ENCODE results near the gene TXNRD3. TPM values are rescaled to one million over a fixed set of nuclear protein-coding genes. Genes with fewer than 3 reads are reported as not detected.
A peak's percentile ranks its signal among the peaks of the same experiment; 100 is the strongest.
"Not testable (repeated sequence)": the region's sequence is repeated elsewhere in the genome, so short reads cannot be mapped to it uniquely, and the experiment has no call there.

TXNRD3 gene
- total RNA-seq, 1 experiment from 2014 or later = 11.6 TPM

DNA sequence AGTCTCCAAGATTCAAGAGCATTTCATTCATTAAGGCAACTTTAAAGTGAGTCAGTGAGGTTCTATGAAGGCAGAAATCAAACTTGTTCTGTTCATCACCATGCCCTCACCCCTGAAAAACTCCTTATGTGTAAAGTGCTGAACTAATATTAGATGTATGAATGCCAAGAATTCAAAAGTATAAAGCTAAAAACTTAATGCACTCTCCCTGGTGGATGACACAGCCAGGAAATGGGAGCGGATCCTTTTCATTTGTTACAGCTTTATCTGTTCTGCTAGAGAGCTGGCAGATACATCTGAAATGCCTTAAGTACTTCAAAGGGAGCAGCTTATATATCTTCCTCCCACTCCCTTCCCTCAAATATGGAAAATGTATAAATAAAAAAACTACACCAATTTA is 8.2 kb downstream of the TXNRD3 start:
- DNase-seq (ENCODE audit: low spot score) = no peak

GRCh38 chr3:126644615-126645014 is 10.3 kb downstream of the TXNRD3 start:
- no peak for DNase-seq (ENCODE audit: low spot score)

- DNase-seq (ENCODE audit: low spot score) = no peak
These were observed 16.1 kb downstream of the TXNRD3 start for GRCh38 chr3:126638790-126639189.

- no peak for DNase-seq (ENCODE audit: low spot score)
These were observed 18.5 kb downstream of the TXNRD3 start for GRCh38 chr3:126636436-126636835.

- no peak for DNase-seq (ENCODE audit: low spot score)
These were observed 20.1 kb downstream of the TXNRD3 start for GRCh38 chr3:126634803-126635202.

- DNase-seq (ENCODE audit: low spot score) = no peak
These were observed 24.9 kb downstream of the TXNRD3 start for GRCh38 chr3:126630020-126630419.

GRCh38 chr3:126625735-126626134 is 29.2 kb downstream of the TXNRD3 start:
- DNase-seq (ENCODE audit: low spot score) = not testable (repeated sequence)

GRCh38 chr3:126622694-126623093 is 32.2 kb downstream of the TXNRD3 start:
- DNase-seq (ENCODE audit: low spot score) = no peak

DNA sequence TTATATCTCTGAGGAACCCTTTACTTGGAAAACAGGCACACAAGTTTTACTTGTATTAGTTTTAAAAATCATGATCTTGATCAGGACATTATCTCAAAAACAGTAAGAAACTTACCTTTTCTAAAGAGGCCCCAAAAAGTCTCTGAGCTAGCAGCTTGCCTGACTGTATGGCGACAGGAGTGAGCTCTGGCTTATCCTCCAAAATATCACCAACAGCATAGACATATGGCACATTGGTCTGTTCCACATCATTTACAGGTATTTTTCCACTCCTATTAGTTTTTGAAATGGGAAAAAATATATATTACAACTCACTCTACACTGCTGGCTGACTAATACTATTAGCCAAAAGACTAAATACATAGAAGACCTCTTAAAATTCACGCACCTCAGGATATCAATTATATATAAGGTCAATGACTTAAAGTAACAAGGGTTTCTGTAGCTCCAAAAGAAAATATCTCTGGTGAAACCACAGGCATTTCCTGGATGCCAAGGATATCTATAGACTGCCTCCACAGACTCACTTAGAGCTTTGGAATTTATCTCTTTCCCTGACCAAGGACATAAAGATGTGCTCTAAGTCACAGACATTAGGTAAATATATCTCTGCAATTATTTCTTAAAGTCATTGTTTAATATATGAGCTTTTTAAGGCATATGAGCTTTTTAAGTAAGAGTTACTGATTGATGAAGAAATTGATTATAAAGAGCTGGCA is 33.1 kb downstream of the TXNRD3 start:
- DNase-seq (ENCODE audit: low spot score) = no peak

DNA sequence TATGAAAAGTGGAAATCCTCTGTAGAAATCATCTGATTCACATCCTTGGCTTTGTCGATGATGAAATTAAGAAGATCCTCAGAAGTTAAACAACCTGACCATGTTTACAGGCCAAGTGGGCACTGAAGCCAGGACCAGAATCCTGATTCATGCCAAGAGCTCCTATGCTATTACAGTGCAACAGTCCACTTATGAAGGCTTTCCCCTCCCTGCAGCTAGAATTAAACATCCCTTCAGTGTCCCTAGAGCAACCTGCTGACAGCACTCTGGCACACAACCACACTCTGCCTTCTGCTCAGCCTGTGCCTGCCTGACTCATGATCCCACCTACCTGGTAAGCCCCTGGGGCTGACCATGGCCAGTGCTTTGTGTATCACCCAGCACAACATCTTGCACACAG is 33.8 kb downstream of the TXNRD3 start:
- peak; percentile 38 for DNase-seq (ENCODE audit: low spot score)

GRCh38 chr3:126620738-126621137 is 34.2 kb downstream of the TXNRD3 start:
- no peak for DNase-seq (ENCODE audit: low spot score)

DNA sequence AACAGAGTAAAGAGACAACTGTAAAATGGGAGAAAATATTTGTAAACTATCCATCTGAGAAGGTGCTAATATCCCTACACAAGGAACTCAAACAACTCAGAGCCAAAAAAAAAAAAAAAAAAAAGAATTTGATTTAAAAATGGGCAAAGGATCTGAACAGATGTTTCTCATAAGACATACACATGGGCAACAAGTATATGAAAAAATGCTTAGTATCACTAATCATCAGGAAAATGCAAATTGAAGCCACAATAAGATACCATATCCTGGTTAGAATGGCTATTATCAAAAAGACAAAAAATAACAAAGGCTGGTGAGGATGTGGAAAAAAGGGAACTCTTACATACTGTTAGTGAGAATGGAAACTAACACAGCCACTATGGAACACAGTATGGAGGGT is 36.2 kb downstream of the TXNRD3 start:
- no peak for DNase-seq (ENCODE audit: low spot score)

- DNase-seq (ENCODE audit: low spot score) = no peak
These were observed 36.9 kb downstream of the TXNRD3 start for GRCh38 chr3:126618021-126618420.

- DNase-seq (ENCODE audit: low spot score) = no peak
These were observed 37.4 kb downstream of the TXNRD3 start for GRCh38 chr3:126617571-126617970.

GRCh38 chr3:126616931-126617330 is 38.0 kb downstream of the TXNRD3 start:
- DNase-seq (ENCODE audit: low spot score) = no peak

DNA sequence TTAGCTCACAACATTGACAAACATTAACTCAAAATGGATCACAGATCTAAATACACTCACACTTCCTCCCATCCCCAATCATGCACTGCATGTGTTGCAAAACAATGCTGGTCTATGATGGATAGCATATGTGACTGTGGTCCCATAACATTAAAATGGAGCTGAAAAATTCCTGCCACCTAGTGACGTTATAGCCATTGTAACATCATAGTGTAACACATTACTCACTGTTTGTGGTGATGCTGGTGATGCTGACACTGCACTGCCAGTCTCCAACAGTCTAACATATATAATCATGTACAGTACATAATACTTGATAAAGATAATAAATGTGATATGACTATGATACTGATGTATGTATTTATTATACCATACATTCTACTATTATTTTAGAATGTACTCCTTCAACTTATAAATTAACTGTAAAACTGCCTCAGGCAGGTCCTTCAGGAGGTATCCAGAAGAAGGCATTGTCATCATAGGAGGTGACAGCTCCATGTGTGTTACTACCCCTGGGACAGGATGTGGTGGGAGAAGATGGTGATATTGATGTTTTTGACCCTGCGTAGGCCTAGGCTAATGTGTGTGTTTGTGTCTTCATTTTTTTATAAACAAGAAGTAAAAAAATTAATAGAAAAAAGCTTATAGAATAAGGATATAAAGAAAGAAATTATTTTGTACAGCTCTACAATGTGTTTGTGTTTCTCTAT is 41.3 kb downstream of the TXNRD3 start:
- no peak for DNase-seq (ENCODE audit: low spot score)

- no peak for DNase-seq (ENCODE audit: low spot score)
These were observed 42.3 kb downstream of the TXNRD3 start for GRCh38 chr3:126612479-126613205.

- DNase-seq (ENCODE audit: low spot score) = no peak
These were observed 45.0 kb downstream of the TXNRD3 start for GRCh38 chr3:126609909-126610308.

DNA sequence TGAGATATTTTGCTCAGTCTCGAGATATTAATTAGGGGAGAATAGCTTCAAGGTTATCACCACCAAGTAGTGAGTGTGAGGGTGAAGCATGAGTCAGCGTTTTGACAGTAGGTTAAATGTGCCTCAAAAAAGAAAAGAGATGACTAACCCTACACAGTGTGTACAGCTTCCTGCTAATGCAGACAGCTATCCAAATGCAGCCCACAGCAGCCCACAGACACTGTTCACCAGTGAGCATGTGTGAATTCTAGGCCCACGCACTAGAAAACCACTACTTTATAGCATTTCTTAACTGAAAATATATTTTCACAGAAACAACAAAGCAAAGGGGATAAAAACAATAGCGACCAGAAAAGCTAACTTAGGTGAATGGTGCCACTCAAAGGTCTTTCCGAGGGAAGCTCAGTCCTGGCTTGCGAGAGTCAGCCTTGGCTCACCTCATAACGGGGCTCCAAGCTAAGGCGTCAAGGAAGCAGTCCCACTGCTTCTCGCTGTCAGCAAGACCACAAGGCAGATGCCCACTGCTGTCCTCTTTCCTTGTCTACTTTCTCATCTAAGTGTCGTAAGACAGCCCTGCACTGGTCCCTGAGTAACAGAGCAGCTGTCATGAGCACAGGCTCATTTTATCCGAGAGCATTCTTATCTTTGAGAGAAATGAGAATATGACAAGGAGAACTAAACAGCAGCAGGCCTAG is 47.6 kb downstream of the TXNRD3 start:
- peak; percentile 43 for DNase-seq (ENCODE audit: low spot score)

GRCh38 chr3:126606001-126606400 is 48.9 kb downstream of the TXNRD3 start:
- no peak for DNase-seq (ENCODE audit: low spot score)

GRCh38 chr3:126604691-126605090 is 50.2 kb downstream of the TXNRD3 start:
- DNase-seq (ENCODE audit: low spot score) = no peak

DNA sequence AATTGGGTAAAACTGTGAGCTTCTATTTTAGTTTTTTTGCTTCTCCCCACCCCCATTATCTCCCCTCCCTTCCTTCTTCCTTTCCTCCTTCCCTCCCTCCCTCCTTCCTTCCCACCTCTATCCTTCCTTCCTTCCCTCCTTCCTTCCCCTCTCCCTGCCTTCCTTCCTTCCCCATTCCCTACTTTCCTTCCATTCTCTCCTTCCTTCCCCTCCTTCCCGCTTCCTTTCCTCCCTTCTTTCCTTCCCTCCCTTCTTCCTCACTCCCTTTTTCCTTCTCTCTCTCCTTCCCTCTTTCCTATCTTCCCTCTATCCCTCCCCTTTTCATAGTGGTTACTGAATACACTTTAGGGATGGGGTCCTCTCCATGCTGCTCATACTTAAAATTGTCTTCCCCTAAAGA is 55.8 kb downstream of the TXNRD3 start:
- no peak for DNase-seq (ENCODE audit: low spot score)
